GM18907 (cell line): ENCODE results near the gene GINS1.
"Not testable (repeated sequence)": the region's sequence is repeated elsewhere in the genome, so short reads cannot be mapped to it uniquely, and the experiment has no call there.

Experiments used
- ATAC-seq: cut with Tn5 transposase; IDR thresholded peaks from one replicate; pipeline ENCODE4 v1.9.1; 2021; ENCODE audit warnings: mild to moderate bottlenecking, moderate library complexity; ENCODE audit not compliant: unreplicated experiment

The GINS1 gene

DNA sequence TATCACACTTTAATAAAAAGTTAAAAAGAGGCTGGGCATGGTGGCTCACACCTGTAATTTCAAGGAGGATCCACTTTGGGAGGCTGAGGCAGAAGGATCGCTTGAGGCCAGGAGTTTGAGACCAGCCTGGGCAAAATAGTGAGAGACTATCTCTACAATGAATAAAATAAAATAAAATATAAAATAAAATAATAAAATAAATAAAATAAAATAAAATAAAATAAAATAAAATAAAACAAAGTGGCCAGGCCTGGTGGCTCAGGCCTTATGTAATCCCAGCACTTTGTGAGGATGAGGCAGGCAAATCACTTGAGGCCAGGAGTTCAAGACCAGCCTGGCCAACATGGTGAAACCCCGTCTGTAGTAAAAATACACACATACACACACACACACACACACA is 65.8 kb downstream of the GINS1 start:
- not testable (repeated sequence) for ATAC-seq

DNA sequence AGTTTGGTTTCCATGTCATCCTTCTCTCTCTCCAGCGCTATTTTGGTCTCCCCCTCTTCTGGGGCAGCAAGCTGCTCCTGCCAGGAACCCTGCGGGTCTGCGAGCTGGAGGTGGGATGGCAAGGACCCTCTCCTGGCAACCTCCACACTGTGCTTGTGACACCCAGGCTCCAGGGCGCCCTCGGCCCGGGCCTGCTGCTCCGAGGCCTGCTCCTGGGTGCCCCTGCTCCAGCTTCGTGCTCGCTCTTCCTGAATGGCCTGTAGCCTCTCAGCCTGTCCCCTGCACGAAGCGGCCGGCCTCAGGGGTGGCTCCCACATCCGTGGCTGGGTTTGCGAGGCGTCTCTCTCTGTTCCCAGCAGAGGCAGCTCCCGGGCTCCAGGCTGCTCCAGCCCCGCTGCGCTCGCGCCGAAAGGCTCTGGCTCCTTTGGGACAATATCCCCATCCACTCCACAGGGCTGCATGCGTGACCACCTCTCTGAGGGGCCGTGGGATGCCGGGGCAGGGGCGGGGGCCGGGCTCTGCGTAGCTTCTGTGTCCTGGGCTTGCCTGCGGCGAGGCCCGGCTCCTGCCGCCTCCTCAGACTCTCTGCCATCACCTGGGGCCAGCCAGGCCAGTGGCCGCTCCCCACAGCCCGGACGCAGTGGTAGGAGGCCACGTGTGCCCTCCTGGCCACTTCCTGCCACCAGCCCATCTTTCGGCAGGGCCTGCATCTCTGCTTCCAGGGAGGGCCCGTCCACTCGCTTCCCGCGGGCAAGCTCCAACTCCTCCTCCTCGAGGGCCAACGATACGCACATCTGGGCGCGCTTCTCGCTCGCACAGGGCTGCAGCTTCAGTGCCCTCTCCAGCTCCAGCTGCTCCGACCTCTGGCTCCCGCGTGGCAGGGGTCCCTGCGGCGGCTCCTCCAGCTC is 68.9 kb downstream of the GINS1 start:
- ATAC-seq = no peak

DNA sequence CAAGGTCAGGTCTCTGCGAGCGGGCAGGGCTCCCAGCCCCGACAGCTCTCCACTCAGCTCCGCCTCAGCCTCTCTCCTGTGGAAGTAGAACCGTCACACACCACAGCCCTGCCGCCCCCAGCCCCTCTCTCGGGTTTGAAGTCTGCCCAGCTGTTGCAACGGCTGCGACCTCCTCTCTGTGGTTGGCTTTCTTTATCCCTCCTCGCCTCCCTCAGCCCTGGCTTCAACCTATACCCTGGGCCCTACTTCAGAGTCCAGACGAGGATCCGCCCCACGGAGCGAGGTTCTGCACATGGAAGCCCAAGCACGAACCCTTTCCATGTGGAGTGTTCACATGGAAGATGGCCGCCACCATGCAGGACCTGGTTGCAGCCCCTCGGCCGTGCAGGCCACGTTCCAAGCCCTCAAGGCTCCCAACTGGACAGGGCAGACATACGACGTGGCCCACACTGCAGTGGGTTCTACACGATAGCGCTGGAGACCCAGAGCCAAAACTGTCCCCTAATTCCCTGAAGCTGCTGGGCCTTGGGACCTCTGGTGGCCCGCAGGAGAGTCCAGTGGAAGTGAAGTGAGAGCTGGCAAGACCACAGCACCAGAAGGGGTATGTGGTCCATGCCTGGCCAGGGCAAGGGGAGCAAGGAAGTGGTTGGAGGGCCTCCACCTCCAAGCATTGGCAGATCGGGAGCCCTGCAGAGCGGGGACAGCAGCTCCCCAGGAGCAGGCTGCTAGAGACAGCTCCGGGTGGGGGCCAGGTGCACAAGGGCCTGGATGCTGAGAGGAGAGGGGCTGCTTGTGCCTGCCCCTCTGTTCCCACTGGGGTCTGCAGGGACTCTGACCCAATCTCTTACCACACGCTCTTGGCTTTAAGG is 69.8 kb downstream of the GINS1 start:
- no peak for ATAC-seq

DNA sequence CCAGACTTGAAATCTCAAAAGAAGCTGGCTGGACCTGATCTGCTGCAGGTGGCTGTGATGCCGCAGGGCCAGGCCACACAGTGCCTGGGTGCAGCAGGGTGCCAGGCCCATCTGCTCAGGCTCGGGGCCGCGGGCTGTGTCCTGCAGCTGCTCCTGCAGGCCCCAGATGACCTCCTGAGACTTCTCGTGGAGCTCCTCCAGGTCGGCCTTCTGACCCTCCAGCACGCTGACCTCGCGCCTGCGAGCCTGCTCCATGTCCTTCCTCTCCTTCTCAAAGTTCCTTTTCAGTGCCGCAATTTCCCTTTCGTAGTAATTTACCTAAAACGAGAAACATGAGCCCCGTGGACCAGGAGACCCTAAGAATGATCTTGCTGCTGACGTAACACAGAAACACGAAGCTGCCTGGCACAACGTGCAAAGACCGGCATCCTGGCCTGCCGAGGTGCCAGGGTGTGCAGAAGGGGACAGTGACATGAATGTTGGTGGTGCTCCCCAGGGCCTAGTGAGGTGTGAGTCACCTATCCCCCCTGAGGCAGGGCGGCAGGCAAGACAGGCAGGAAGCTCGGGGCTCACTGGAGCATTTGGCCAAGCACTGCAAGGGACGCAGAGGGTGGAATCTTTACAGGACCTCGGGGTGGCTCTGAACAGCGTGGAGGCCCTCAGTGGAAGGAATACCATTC is 71.6 kb downstream of the GINS1 start:
- no peak for ATAC-seq

DNA sequence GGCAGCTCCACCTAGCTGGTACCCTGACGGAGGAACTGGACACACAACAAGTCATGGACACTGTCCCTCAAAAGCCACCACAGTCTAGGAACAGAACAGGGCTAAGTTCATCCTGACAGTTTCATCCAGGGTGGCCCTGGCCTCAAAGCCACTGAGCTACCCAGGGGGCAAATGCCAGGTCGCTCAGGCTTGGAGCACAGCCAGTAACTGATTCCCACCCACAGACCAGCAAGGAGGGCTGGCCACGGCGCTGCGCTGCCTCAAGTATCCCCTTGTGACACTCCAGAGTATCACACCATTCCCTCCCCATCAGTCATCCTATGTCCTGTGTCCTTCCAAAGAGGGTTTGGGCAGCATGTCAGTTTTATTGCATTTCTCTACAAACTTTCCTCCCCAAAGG is 72.2 kb downstream of the GINS1 start:
- ATAC-seq = no peak

DNA sequence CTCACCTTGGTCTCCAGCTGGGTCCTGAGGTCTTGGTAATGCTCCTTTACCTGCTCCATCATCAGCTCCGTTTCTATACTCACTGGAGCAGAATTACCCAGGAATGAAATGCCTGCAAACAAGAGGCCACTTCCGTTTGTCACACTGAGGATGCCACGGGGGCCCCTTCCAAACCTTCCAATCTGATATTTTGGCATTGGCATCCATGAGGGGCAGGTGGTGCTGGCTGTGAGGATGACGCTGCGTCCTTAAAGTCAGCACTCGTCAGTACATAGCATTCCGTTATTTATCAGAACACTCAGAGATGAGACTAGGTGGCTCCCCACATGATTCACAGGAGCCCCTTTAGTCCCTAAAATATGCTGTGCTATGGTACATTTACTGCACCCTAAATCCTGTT is 72.7 kb downstream of the GINS1 start:
- ATAC-seq = no peak

DNA sequence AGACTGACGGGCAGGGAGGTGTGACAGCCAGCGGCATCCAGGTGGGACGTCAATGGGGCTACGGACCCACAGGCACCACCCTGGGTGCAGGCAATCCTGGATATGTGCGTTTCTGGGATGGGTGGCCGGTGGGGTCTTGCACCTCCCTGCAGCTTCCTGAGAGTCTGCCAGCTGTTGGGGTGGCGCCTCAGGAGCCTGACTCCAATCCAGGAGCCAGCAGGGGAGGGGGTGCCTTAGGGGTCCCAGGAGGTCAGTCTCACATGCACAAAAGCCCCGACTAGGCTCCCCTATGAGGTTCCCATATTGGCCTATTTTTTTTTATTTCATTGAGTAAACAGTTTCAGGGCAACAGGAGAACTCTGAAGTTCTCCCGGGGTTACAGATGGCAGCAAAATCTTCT is 73.3 kb downstream of the GINS1 start:
- ATAC-seq = no peak

DNA sequence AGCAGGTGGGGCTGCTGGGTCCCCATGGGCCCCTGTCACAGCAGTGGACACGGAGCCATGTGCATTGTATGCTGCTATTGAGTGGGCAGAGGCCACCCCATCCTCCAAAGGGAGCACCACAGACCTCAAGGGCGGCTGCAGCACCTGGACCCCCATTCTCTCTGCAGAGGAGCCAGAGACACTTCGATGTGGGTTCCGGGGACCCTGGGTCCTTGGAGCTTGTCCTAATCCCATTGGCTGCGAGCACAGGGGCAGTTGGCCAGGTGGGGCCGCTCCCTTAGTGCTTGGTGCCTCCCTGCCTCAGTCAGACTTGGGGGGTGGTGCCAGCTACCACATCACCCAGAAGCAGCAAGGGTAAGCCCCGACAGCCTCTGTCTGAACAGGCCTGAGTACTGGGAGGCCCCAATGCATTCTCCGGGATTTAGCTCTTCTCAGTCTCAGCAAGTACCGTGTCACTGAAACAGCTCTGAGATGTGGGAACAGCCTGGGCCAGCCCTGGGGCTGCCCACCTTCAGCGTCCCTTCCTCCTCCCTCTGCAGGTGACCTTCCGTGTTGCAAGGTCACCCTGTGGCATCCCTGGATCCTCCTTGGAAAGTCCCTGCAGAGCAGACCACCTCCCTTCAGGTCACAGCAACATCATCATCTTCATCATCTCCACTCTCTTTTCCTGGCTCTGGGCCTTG is 73.9 kb downstream of the GINS1 start:
- no peak for ATAC-seq

DNA sequence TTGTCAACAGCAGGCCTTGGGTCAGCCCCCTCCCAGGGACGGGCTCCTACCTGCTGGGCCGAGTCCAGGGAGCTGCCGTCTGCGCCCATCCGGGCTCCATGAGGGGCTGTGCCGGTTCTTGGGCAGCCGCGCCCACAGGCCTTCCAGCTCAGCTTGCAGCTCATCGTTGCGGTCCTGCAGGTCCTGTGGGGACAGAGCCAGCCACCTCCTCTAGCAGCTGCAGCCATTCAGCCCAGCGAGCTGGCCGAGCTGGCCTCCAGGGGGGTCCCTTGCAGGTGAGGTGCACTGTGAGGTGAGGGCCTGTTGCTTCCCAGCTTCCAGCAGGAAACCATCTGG is 74.4 kb downstream of the GINS1 start:
- no peak for ATAC-seq

DNA sequence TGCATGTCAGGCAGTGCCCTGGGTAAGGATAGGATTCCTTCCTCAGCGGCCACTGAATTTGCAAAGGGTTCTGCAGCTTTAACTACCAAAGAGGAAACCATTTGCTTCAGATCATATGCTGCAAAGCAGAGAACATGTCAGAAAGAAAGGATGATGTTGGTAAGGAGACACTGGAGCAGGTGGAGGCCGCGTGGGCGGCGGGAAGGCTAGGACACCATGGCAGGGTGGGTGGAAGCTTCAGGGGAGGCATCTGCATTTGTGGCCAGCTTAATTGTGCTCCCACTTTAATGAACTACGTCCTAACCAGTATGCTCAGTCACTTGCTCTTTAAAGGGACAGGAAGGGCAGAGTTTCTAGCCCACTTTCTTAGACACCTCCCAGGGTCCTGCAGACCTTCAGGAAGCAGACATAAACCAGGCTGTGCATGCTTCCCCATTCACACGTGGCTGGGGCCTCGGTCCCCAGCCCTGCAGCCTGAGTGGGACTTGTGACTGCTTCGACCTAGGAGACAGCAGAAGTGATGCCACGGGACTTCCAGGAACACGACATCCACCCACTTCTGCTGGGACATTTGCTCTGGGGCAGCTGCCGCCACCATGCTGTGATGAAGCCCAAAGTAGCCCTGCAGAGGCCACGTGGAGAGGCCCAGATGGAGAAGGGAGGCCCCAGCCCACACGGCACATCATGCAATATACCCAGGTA is 76.1 kb downstream of the GINS1 start:
- no peak for ATAC-seq

DNA sequence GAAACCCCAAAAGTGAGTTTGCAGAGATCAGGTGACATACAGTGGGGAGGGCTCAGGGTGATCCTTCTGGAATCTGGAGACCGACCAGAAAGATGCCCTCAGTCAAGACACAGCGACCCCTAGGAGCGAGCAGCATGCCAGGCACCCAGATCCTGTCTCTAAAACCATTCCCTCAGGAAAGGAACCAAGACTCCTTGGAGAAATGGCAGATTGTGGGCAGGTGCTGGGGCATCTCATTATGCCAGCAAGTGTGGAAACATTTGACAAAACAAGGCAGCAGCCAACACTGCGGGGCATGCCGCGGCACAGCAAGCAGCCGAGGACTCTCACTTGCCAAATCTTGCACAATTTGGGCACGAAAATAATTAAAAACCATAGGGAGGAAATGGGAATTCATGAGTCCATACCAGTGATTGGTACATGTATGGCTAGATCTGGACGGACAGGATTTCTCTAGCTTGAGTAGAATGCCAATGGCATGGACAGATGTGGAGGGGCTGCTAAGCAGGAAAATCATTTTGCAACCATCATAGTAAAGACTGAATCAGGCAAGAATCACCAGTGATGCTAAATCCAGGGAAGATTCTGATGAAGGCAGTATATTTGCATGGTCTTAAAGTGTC is 76.9 kb downstream of the GINS1 start:
- ATAC-seq = no peak

DNA sequence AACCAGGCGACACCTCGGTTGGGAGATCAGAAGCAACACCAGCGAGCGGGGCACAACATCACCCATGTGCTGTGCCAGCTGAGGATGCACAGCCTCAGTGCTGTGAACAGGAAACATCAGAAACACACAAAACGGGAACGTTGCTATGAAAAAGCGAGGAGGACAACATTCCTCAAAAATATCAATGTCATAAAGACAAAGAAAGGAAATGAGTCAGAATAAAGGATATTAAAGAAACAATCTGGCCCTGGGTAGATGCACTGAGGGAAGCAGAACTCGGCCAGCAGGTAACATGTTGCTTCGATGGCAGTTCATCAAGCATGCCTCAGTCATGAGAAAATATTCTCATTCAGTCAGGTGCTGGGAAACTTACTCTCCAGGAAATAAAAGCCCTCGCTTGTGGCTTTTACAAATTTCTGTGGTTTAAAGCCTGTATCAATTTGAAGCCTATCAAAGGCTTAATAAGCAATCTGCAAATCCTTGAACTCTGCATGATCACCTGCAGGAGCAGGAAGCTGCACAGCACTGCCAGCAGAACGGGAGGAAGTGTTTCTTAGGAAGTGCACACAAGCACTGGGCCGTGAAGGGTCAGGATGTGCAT is 77.5 kb downstream of the GINS1 start:
- ATAC-seq = no peak

DNA sequence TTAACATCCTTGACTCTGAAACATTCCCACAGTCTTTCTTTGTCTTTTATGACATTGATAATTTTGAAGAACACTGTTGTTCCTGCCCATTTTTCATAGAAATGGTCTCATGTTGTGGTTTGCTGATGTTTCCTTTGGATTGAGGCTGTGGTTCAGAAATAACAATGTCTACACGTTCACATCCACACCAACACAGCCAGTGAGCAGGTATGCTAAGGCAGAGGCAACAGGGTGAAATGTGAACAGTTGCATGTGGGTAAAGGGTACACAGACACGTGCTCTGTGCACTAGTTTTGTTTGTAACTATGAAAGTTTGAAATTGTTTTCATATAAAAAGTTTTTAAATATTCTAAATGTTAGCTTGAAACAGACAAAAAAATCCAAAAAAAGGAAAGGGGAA is 78.4 kb downstream of the GINS1 start:
- no peak for ATAC-seq

DNA sequence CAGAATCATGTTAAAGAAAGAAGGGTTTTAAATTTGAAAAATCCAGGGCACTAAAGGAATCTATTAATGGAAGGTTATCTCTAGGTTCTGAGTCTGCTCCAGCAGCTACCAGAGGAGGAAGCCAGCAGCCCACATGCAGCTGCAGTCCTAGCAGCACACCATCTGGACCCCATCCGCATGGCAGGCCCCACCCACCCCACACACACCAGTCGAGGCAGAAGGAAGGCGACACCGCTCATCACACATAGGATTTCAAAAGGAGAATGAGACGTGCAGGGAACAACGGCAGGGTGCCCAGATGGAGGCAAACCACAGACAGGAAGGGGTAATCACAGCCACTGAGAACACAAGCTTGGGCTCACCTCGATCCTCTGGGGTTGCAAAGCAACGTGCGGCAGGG is 78.9 kb downstream of the GINS1 start:
- no peak for ATAC-seq

DNA sequence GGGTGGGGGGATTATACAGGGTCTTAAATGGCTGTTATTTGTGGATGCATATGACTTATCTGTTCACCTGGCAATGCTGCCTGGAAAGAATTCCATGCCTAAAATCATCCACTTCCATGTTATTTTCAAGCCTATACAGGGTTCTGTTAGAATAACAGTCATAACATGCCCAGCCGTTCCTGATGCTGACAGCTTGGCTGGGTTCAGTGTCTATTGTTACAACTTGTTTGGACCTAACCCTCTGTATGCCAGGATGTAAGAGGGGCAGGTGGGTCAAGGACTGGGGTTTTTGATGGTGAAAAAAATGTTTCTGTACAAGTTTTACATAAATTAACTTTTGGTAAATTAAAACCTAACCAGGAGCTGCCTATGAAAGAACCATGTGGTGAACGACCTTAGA is 79.8 kb downstream of the GINS1 start:
- ATAC-seq = no peak

DNA sequence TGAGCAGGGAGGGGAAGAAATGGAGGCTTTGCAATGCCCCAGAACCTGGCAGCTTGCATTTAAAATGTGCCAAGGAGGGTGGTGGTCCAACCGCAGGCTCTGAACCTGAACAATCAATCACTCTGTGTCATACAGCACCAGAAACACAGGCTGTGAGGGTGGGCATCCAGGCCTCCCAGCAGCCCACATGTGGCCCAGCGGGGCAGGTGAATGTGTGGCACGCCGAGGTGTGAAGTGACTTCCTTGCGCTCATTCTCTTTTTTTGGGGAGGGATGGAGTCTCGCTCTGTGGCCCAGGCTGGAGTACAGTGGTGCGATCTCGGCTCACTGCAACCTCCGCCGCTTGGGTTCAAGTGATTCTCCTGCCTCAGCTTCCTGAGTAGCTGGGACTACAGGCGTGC is 80.5 kb downstream of the GINS1 start:
- no peak for ATAC-seq

DNA sequence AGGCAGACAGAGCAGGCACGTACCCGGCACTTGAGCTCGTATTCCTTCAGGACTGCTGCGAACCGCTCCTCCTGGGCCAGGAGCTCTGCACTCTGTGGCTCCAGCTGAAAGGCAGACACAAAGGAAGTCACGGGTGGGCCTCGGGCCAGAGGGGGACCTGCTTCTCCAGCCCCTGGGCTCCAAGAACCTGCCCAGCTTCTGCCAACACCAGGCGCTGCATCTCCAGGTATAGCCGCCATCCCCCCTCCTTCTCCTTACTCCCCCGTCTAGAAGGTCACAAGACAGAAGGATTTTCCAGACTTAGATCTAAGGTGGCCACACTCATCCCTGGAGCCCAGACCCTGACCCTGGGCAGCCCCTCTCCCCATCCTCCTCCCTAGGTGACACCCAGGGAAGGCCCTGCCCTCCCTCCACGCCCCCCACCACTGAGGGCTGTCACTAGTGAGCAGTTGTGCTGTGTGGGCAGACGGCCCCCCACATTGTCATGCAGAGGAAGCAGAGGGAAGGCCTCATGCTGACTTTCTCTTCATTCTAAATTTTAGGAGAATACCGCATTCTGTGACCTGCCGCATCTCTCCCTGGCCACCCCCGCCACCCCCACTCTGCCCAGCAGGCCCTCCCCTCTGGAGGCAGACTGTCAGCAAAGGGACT is 81.9 kb downstream of the GINS1 start:
- ATAC-seq = no peak

DNA sequence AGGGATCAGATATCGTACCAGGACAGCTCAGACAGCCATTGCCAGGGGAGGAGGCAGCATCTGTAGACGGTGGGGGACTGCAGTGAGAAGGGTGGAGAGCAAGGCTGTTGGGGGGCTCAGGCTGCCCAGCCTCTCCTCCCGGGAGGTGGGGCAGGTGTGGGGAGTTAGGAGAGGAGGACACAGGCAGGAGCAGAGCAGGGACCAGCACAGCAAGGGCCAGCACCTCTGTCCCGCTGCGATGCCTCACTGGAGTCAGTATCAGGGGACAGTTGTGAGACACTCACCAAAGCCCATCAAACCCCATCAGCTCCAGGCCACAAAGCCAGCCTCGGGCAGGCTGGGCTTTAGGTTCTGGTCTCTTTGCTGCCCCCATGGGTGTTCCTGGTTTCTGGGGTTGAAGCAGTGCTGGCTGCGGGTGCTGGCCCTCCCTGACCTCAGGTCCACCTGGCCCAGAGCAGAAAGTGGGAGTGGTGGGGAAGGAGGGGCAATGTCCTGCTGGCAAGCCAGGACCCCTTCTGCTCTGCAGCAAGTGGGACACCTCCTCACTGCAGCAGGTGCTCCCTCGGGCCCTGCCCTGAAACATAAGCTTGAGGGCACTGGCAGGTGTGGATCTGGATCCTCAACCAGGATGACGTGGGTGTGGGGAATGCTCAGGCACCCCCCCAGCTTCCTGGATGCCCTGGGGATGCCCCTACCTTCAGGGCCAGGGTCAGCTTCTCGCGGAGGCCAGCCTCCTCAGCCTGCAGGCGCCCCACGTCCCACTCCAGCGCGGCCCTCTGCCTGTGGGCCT is 83.4 kb downstream of the GINS1 start:
- no peak for ATAC-seq
